Heart right ventricle (tissue), 16 donors: ENCODE results near the gene SELENOM. TPM values are rescaled to one million over a fixed set of nuclear protein-coding genes. Genes with fewer than 3 reads are reported as not detected.

Source experiments
- ATAC-seq, 8 donors: fragments of 200-7000 bp; cut with Tn5 transposase; one replicate each; pipeline ENCODE4 v1.9.1; 2020; ENCODE audit warnings: mild to moderate bottlenecking in 8 of 8, moderate library complexity in 8 of 8, moderate number of reproducible peaks in 1 of 8
- DNase-seq, 2 donors: peaks; one replicate each; pipeline ENCODE4 v3.0.0-alpha.2; 2020
- H3K27ac ChIP-seq, 10 donors: fragments of 200-600 bp; sonication (generic) in 2 of 10; one replicate each; pipeline versions ENCODE4 v1.5.0 to v1.8.0; 2020 to 2022; ENCODE audit warnings: mild to moderate bottlenecking in 3 of 10
- H3K27me3 ChIP-seq, 7 donors: fragments of 200-600 bp; one replicate each; pipeline ENCODE4 v1.8.0; 2021 to 2022; ENCODE audit warnings: mild to moderate bottlenecking in 2 of 7
- H3K36me3 ChIP-seq, 9 donors: fragments of 200-600 bp; sonication (generic) in 1 of 9; one replicate each; pipeline versions ENCODE4 v1.5.0 to v1.8.0; 2020 to 2022; ENCODE audit warnings: mild to moderate bottlenecking in 2 of 9
- H3K4me1 ChIP-seq, 9 donors: fragments of 200-600 bp; sonication (generic) in 1 of 9; one replicate each; pipeline versions ENCODE4 v1.5.0 to v1.8.0; 2020 to 2022; ENCODE audit warnings: mild to moderate bottlenecking in 4 of 9
- H3K4me3 ChIP-seq, 10 donors: fragments of 200-600 bp; sonication (generic) in 2 of 10; one replicate each; pipeline versions ENCODE4 v1.5.0 to v1.8.0; 2020 to 2022; ENCODE audit warnings: mild to moderate bottlenecking in 7 of 10, moderate library complexity in 2 of 10
- H3K9me3 ChIP-seq, 11 donors: fragments of 200-600 bp in 10 of 11; sonication (generic) in 2 of 11; one replicate each; pipeline versions ENCODE4 v1.5.0 to v1.8.0; 2013 to 2022; ENCODE audit warnings: mild to moderate bottlenecking in 2 of 11, control low read depth in 1 of 11, moderate library complexity in 1 of 11
- CTCF ChIP-seq, 9 donors: fragments of 200-600 bp; sonication (generic) in 2 of 9; IDR thresholded peaks; one replicate each; pipeline versions ENCODE4 v1.5.0 to v1.8.0; 2021 to 2022; ENCODE audit warnings: antibody characterized with exemption in 9 of 9, mild to moderate bottlenecking in 5 of 9, moderate library complexity in 1 of 9
- WGBS, 2 donors: extraction: QIAGEN DNeasy Blood & Tissue Kit; methylation state at CpG; one replicate each; pipeline ENCODE4 v1.1.7; 2013; ENCODE audit warnings: inconsistent platforms in 1 of 2; 5-methylcytosine and 5-hydroxymethylcytosine counted together
- intact Hi-C, 10 donors: fragments of 100-400 bp; cut with DNase I; formaldehyde crosslinking; loops; one replicate each; pipeline versions ENCODE4 v1.11.1 to v1.14.2; 2022
- long read RNA-seq, 3 donors: library from polyadenylated mRNA; unstranded; transcript quantifications; one replicate each; pipeline ENCODE4 v2.0.0, GENCODE V29; 2020 to 2021
- polyA plus RNA-seq, 2 donors: library from polyadenylated mRNA; stranded (reverse); fragments of 200-250 nt; gene quantifications; one replicate each; pipeline ENCODE4 v1.2.3, GENCODE V29; 2013
- total RNA-seq, 10 donors: library from RNA; stranded (reverse); fragmentation: NEBNext Ultra II Directional in 3 of 10; extraction: Animal tissue kit (Norgen Biotek cat#: 25700) in 3 of 10; gene quantifications; one replicate each; pipeline versions ENCODE4 v1.2.1 to v1.2.4, GENCODE V29; 2021 to 2023
- donor health status: Arrhythmogenic right ventricular cardiomyopathy.
- donor health status: ischemic (EF 13 %, LVEDD 7.1; RV severe dilation, severe dysfunction).
- donor health status: healthy with polysubstance abuse.
- donor health status: DM: no; HTN: yes; CAD: no.
- donor health status: DM: no; HTN: no; CAD: no.
- donor health status: ischemic (EF 25% LVEDD 6.9; RV normal size, moderate dysfunction).
- donor health status: ischemic (EF 25% LVEDD 5.7; RV mildly dilated, moderate dysfunction).
- donor health status: healthy.
- donor health status: DM: yes; HTN: yes; CAD: no.
- donor health status: Ischemic cardiomyopathy.
- donor health status: ischemic (EF 35%, LVEDD 5.7; RV mildly dilated, moderate dysfunction).
- donor health status: nonischemic (EF 11% LVEDD 7.7; RV severe dilation, severe dysfunction).
- donor health status: DM: yes; HTN: yes; CAD: no.
- donor health status: PGD.
- donor health status: ischemic (EF 29% LVEDD 5.4; RV normal size, mild dysfunction).
- donor health status: nonischemic (EF 23%, LVEDD 6.1; RV moderate dilation, normal function).

The SELENOM gene
- total RNA-seq: 10 to 100 TPM; 21.5 to 73.9 (median 45.3) TPM
- 100 to 1,000 TPM; 122 to 134 TPM for polyA plus RNA-seq
- long read RNA-seq, donor 1, transcript SELENOM-201 (5 exons, 694 nt): major isoform, 33 of 43 reads
- long read RNA-seq, donor 1, partial matches to known transcripts: 1 of 43 reads
- long read RNA-seq, donor 1, other reads (novel, unspliced or antisense): 8 of 43 reads
- long read RNA-seq, donor 2, transcript SELENOM-201 (5 exons, 694 nt): major isoform, 32 of 43 reads
- long read RNA-seq, donor 2, partial matches to known transcripts: 0 of 43 reads
- long read RNA-seq, donor 2, other reads (novel, unspliced or antisense): 10 of 43 reads
- long read RNA-seq, donor 3, partial matches to known transcripts: 0 of 6 reads
- long read RNA-seq, donor 3, other reads (novel, unspliced or antisense): 2 of 6 reads

- H3K4me3 ChIP-seq: peak within 1 kb of the TSS; percentile 54 to 90 (median 80)
- H3K9me3 ChIP-seq: peaks cover 0 to under 1% (median 0%) of the 10 kb centered on the region in 11 donors
- DNase-seq: peak; percentile 97 to 98
- peaks cover 0 to 35% (median 22%) of the 10 kb centered on the region in 9 donors for H3K36me3 ChIP-seq
- peak within 1 kb of the TSS; percentile 55 to 96 (median 94) for H3K27ac ChIP-seq
- intact Hi-C loops: loop anchor here in 7 of 10 donors (1.0 to 10.0 kb wide), 7 partner anchors 40 to 127 kb away; partner anchors contain the start of gene LIMK2 (in 2 of the 7)
- peak; percentile 91 to 99 (median 93) for TF ChIP-seq CTCF (IDR thresholded peaks at IDR 0.05)
- H3K27me3 ChIP-seq: no peaks in the 10 kb centered on the region
- WGBS, 2 donors: 6 to 7% methylated on average over 67 of the region's 67 CpGs
- ATAC-seq: peak; percentile 92 to 96 (median 94)
- peaks cover 0 to 45% (median 24%) of the 10 kb centered on the region in 9 donors for H3K4me1 ChIP-seq
Measured at GRCh38 chr22:31107178-31107893, at the start of gene SELENOM. Gene SELENOM (minus strand): TSS chr22:31107568. CDS start chr22:31107505, 63 bp downstream.

- H3K36me3 ChIP-seq: no peaks in the 10 kb centered on the region
- intact Hi-C loops: loop anchor here in 3 of 10 donors (5.0 to 10.0 kb wide), 2 partner anchors 38 to 391 kb away; no protein-coding TSS in a partner anchor
- no peaks in the 10 kb centered on the region for H3K9me3 ChIP-seq
- whole genome bisulfite sequencing, 2 donors: 16 to 26% methylated on average over 3 of the region's 3 CpGs
- H3K27ac ChIP-seq: peak overlapping the region in 8 of 10 donors; percentile 29 to 72 (median 49)
- no peaks in the 10 kb centered on the region for H3K27me3 ChIP-seq
- DNase-seq (no peak), ATAC-seq (peak in 1 of 8 donors; percentile 18)
- no peak for TF ChIP-seq CTCF (IDR thresholded peaks at IDR 0.05)
- H3K4me1 ChIP-seq: peaks cover 0 to 23% (median 10%) of the 10 kb centered on the region in 9 donors
- no peak overlapping the region for H3K4me3 ChIP-seq
Measured at GRCh38 chr22:31155422-31155821, 48.1 kb upstream of the SELENOM start.

GRCh38 chr22:31154975-31155374 is 47.6 kb upstream of the SELENOM start:
- ATAC-seq (no peak), DNase-seq (no peak)
- H3K27me3 ChIP-seq: no peaks in the 10 kb centered on the region
- TF ChIP-seq CTCF (IDR thresholded peaks at IDR 0.05): no peak
- H3K4me1 ChIP-seq: peaks cover 0 to 23% (median 10%) of the 10 kb centered on the region in 9 donors
- no peaks in the 10 kb centered on the region for H3K36me3 ChIP-seq
- WGBS, 2 donors: 83 to 85% methylated on average over 1 of the region's 1 CpG
- H3K9me3 ChIP-seq: no peaks in the 10 kb centered on the region
- peak overlapping the region in 8 of 10 donors; percentile 29 to 72 (median 48) for H3K27ac ChIP-seq
- intact Hi-C loops: loop anchor here in 3 of 10 donors (5.0 to 10.0 kb wide), 2 partner anchors 38 to 390 kb away; no protein-coding TSS in a partner anchor
- H3K4me3 ChIP-seq: no peak overlapping the region

GRCh38 chr22:31153357-31153756 is 46.0 kb upstream of the SELENOM start:
- ATAC-seq (no peak), DNase-seq (no peak)
- intact Hi-C loops: loop anchor here in 2 of 10 donors (10.0 kb wide), 1 partner anchor 389 kb away; no protein-coding TSS in a partner anchor
- H3K4me3 ChIP-seq: no peak overlapping the region
- H3K27ac ChIP-seq: no peak overlapping the region
- peaks cover 2 to 32% (median 19%) of the 10 kb centered on the region in 9 donors for H3K4me1 ChIP-seq
- no peaks in the 10 kb centered on the region for H3K27me3 ChIP-seq
- no peak for TF ChIP-seq CTCF (IDR thresholded peaks at IDR 0.05)
- no peaks in the 10 kb centered on the region for H3K9me3 ChIP-seq
- H3K36me3 ChIP-seq: no peaks in the 10 kb centered on the region
- 72 to 81% methylated on average over 3 of the region's 3 CpGs for WGBS, 2 donors
